Stimulated activated CD8-positive, alpha-beta memory T cell treated with anti-CD3 and anti-CD28 coated beads, Interleukin-15, amount 100 ng/mL, for 24 hours (primary cell): ENCODE results near the gene WNT3A.
"Not testable (repeated sequence)": the region's sequence is repeated elsewhere in the genome, so short reads cannot be mapped to it uniquely, and the experiment has no call there.

ENCODE experiments used
- DNase-seq: peaks from one replicate; pipeline ENCODE4 v3.0.0-alpha.2; 2020; ENCODE audit warnings: low read depth

WNT3A gene

GRCh38 chr1:228011721-228012311 lies 5.0 kb downstream of the WNT3A start:
- DNase-seq, result no peak

- no peak for DNase-seq
Measured at GRCh38 chr1:228012555-228012954, 5.8 kb downstream of the WNT3A start.

GRCh38 chr1:228013131-228013934 lies 6.5 kb downstream of the WNT3A start:
- DNase-seq, result no peak

GRCh38 chr1:228013935-228014930 lies 7.4 kb downstream of the WNT3A start:
- DNase-seq, result no peak

GRCh38 chr1:228015276-228016180 lies 8.7 kb downstream of the WNT3A start:
- DNase-seq, result no peak

GRCh38 chr1:228016181-228016510 lies 9.3 kb downstream of the WNT3A start:
- no peak for DNase-seq

GRCh38 chr1:228016653-228017355 lies 10.0 kb downstream of the WNT3A start:
- no peak for DNase-seq

GRCh38 chr1:228017356-228018124 lies 10.7 kb downstream of the WNT3A start:
- DNase-seq, result no peak

- DNase-seq, result no peak
Measured at GRCh38 chr1:228018125-228018398, 11.3 kb downstream of the WNT3A start.

- DNase-seq, result no peak
Measured at GRCh38 chr1:228018961-228019721, 12.3 kb downstream of the WNT3A start.

GRCh38 chr1:228019722-228020083 lies 12.9 kb downstream of the WNT3A start:
- not testable (repeated sequence) for DNase-seq

- DNase-seq, result no peak
Measured at GRCh38 chr1:228020686-228021354, 14.0 kb downstream of the WNT3A start.

- no peak for DNase-seq
Measured at GRCh38 chr1:228021355-228022030, 14.7 kb downstream of the WNT3A start.

GRCh38 chr1:228022571-228023293 lies 15.9 kb downstream of the WNT3A start:
- no peak for DNase-seq

- no peak for DNase-seq
Measured at GRCh38 chr1:228023294-228023639, 16.5 kb downstream of the WNT3A start.

GRCh38 chr1:228029281-228029680 lies 22.5 kb downstream of the WNT3A start:
- DNase-seq, result no peak

- no peak for DNase-seq
Measured at GRCh38 chr1:228030451-228031201, 23.8 kb downstream of the WNT3A start.
